ENCODE measurements around the gene TIMM44.
"Not testable (repeated sequence)": the region's sequence is repeated elsewhere in the genome, so short reads cannot be mapped to it uniquely, and the experiment has no call there.

The TIMM44 gene

GRCh38 chr19:7975037-7975436 lies 31.6 kb upstream of the TIMM44 start:
- no peak for ATAC-seq

DNA sequence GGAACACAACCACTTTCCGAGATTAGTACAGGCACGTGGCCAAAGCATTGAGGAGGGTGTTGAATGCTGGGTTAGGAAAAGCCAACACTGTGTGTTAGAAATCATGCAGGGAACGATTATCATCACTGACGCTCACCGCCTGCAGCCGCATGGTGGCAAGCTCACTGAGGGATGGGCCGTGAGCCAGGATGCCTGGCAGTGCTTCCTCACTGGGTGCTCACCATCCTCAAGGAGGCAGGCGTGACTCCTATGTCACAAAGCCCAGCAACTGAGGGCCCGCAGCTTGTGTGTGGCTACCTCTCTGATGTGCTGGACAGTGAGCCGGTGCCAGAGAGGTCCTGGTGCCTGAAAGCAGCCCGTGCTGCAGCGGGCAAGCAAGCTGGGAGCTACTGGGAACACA lies 30.4 kb upstream of the TIMM44 start:
- no peak for ATAC-seq

- ATAC-seq: no peak
Measured at GRCh38 chr19:7971553-7972520, 28.4 kb upstream of the TIMM44 start.

DNA sequence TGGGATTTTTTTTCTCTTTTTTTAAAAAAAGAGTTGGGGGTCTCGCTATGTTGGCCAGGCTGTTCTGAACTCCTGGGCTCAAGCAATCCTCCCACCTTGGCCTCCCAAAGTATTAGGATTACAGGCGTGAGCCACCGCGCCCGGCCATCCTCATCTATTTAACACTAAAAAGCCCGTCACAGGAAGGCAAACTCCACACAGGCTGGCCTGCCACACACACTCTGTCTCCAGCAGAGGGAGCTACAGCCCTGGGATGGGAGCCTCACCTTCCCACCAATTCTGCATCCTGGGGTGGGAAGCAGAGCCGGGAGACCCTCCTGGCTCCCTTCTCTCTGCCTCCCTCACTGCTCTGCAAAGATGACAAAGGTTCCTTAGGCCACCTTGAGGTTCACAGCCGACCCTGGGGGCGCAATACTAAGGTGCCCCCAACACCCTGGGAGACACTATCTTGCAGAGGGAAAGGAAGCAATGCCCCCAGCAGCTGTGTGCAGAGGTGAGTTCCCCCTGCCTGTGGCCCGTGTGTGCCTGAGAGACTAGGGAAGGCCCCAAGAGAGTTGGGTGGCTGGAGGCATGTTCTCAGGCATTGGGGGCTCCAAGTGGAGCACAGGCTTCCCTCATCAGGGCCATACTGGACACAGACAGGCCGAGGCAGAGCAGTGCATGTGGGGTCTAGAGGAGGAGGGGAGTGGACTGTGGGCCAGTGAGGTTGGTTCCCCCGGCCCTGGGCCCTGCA lies 27.4 kb upstream of the TIMM44 start:
- ATAC-seq: no peak

- ATAC-seq: no peak
Measured at GRCh38 chr19:7969555-7969939, 26.1 kb upstream of the TIMM44 start.

GRCh38 chr19:7968796-7969554 lies 25.5 kb upstream of the TIMM44 start:
- ATAC-seq: no peak

DNA sequence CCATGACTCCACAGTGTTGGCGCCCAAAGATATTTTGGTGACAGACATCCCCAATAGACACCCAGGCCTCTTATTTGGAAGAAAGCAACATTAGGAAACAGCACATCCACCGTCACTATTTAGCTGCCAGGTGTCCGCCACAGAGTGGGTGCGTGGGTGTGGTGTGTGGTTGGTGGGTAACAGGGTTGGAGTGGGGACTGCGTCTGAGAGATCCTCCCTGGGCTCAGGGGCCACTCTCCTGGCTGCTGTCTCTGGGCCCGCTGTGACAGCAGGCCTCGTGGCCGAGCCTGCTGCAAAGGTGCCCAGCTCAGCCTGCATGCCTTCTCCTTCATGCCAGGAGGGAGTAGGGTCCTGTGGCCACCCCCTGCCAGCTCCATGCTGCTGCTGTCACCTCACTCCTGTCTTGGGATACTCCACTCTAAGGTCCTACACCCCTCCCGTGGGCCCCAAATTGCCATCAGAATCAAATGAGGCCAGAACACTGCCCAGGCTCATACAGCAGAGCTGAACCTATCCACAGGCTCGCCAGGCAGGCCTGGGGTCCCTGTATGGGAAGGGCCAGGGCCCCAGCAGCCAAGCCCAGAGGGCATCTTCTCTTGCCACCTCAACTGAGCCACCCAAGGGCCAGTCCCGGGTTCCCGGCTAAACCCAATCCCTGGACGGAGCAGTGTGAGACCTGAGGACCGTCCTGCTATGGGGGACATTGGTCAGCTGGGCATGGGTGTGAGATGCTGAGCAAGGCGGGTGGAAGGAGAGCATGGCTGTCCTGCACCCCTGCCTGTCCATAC lies 24.7 kb upstream of the TIMM44 start:
- ATAC-seq: no peak

- no peak for ATAC-seq
Measured at GRCh38 chr19:7965921-7966665, 22.6 kb upstream of the TIMM44 start.

GRCh38 chr19:7965259-7965841 lies 21.9 kb upstream of the TIMM44 start:
- no peak for ATAC-seq

DNA sequence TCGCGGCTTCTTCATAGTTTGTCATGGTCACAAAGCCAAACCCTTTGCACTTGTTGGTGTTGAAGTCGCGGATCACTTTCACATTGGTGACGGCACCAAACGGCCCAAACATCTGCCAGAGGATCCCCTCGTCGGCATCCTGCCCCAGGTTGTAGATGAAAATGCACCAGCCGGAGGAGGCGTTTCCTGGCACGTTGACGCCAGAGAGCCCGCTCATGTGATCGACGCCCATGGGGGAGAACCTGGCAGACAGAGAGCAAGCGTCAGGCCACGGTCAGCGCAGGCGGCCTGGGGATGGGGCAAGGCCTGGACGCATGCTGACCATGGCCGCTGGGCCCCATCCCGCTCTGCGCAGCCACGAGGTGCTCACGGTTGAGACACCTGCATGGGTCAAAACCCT lies 20.1 kb upstream of the TIMM44 start:
- ATAC-seq: no peak

- no peak for ATAC-seq
Measured at GRCh38 chr19:7962644-7963268, 19.3 kb upstream of the TIMM44 start.

GRCh38 chr19:7961920-7962626 lies 18.6 kb upstream of the TIMM44 start:
- ATAC-seq: no peak

DNA sequence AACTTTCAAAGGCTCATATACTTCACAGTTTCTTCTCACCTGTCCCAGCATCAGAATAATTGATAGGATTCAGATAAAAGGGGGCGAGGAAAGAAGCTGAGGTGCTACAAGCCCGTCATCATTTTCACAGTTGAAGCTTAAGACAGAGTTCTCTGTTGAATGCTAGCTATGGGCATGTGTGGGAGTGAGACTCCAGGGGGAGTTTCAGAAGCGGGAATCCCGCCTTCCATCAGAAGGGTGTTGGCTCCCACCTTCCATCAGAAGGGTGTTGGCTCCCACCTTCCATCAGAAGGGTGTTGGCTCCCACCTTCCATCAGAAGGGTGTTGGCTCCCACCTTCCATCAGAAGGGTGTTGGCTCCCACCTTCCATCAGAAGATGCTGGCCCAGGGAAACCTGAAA lies 17.6 kb upstream of the TIMM44 start:
- not testable (repeated sequence) for ATAC-seq

DNA sequence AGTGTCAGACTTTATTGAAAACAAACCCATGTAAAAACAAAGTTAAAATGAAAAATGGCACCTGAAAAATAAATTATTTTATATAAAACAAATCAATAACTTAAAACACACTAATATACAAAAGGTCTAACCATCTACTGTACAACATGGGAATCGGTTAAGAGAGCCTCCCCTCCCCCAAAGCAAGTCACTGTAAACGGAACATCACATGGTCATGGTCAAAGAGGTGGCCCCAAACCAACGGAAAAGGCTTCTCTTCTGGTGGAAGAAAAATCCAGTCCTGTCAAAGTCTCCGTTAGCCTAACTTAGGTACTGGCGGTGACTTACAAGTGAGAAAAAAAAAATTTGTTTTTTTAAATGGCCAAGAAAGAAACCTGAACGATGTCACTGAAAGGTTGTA lies 15.7 kb upstream of the TIMM44 start:
- no peak for ATAC-seq

- ATAC-seq: no peak
Measured at GRCh38 chr19:7955696-7956095, 12.2 kb upstream of the TIMM44 start.

GRCh38 chr19:7953576-7953975 lies 10.1 kb upstream of the TIMM44 start:
- ATAC-seq: no peak

DNA sequence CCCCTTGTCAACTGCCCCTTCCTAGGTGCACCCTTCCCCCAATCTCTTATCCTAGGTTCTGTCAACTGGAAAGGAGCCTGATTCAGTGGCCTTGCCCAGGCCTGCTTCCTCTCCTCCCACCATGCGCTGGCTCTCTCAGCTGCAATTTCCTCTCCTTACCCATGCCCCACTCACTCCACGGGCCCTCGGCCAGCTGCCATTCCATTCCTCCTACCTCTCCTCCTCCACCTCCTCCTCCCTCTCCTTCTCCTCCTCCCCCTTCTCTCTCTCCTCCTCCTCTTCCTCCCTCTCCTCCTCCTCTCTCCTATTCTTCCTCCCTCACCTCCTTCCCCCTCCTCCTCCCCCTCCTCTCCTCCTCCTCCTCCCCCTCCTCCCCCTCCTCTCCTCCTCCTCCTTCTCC lies 9.6 kb upstream of the TIMM44 start:
- ATAC-seq: no peak

GRCh38 chr19:7947939-7948338 lies 4.5 kb upstream of the TIMM44 start:
- no peak for ATAC-seq

GRCh38 chr19:7944177-7944761 lies 803 bp upstream of the TIMM44 start:
- ATAC-seq: peak; percentile 40 to 51

- peak; percentile 6 to 7 for ATAC-seq
Measured at GRCh38 chr19:7942981-7943443, 454 bp downstream of the TIMM44 start.
